UCSD-AML1 (cell line): Measurements from ENCODE around the gene IL20.

Experiments used
- DNase-seq: peaks from one replicate; lab custom pipeline; 2025; ENCODE audit not compliant: unreplicated experiment; lab: John Stamatoyannopoulos, UW

The IL20 gene

DNA sequence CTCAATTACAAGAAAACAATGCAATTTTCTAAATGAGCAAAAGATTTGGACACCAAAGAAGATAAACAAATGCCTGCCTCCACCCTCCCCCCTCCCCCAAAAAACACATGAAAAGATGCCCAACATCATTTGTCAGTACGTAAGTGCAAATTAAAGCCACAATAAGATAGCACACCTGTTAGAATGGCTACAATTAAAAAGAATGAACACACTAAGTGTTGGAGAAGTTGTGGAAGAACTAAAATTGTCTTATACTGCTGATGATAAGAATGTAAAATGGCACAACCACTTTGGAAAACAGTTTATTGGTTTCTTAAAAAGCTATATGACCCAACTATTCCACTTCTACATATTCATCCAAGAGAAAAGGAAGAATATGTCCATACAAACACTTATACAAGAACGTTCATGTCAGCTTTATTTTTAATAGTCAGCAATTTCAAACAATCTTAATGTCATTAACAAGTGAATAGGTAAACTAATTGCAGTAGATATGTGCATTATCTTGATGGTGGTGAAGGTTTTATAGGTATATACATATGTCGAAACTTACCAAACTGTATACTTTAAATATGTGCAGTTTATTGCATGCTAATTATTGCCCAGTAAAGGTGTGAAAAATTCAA, 10.4 kb downstream of the IL20 start:
- no peak for DNase-seq

- no peak for DNase-seq
These were observed 13.0 kb downstream of the IL20 start for GRCh38 chr1:206878456-206878855.

GRCh38 chr1:206880314-206880713, 14.9 kb downstream of the IL20 start:
- DNase-seq, result no peak

DNA sequence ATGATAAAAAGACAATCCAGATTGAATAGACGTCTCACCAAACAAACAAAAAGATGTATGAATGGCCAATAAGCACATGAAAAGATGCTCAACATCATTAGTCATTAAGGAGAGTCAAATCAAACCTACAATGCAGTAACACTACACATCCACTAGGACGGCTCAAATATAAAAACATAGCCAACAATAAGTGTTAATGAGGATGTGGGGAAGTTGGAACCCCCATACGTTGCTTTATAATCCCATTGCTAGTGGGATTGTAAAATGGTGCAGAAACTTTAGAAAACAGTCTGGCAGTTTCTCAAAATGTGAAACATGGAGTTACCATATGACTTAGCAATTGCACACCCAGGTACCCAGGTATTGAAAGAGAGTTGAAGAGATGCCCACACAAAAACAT, 17.1 kb downstream of the IL20 start:
- no peak for DNase-seq

- DNase-seq, result no peak
These were observed 17.7 kb downstream of the IL20 start for GRCh38 chr1:206883160-206883559.

DNA sequence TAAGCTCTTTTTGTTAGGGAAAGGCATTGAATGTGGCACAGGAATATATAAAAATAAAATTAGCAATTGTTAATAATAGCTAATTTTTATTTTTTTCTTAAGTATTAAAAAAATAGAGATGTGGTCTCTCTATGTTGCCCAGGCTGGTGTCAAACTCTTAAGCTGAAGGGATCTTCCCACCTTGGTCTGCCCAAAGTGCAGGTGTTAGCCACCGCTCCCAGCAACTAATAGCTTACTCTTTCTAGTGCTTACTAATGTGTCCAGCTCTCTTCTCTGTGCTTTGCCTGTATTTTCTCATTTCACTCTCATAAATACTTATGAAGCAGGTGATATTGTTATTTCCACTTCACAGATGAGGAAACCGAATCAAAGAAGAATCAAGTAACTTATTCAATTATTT, 18.5 kb downstream of the IL20 start:
- no peak for DNase-seq

- DNase-seq, result no peak
These were observed 20.1 kb downstream of the IL20 start for GRCh38 chr1:206885341-206886060.

DNA sequence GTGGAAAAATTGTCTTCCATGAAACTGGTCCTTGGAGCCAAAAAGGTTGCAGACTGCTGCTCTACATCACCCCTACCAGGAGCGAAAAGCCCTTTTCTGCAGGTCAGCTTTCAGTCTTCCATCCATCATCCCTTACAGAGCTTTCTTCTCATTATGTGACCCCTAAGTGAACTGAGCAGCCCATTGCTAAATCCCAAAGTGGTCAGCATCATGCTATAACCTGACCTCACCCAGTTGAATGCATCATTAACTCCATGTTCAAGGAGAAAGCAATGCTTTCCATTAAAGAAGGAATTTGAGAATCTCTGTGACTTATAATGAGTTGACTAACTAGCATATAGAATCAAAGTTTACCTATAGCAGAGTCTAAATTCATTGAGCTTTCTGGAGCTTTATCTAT, 21.4 kb downstream of the IL20 start:
- no peak for DNase-seq

DNA sequence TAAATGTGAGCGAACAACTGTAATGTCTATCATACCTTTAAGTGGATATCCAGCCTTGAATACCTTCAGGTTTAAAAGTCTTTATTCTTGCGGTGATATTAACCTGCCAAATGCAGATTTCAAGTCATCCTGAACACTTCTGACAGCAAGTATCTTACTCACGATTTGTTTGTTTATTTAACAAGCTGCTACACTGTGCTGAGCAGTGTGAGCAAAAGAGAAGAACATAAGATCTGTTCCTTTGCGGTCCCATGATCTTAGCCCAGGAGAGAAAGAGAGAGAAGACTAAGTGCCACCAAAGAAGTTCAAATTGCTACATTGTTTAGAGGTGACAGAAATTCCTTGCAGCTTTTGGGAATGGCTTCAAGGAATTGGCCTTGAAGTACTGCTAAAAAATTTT, 22.3 kb downstream of the IL20 start:
- DNase-seq, result no peak

DNA sequence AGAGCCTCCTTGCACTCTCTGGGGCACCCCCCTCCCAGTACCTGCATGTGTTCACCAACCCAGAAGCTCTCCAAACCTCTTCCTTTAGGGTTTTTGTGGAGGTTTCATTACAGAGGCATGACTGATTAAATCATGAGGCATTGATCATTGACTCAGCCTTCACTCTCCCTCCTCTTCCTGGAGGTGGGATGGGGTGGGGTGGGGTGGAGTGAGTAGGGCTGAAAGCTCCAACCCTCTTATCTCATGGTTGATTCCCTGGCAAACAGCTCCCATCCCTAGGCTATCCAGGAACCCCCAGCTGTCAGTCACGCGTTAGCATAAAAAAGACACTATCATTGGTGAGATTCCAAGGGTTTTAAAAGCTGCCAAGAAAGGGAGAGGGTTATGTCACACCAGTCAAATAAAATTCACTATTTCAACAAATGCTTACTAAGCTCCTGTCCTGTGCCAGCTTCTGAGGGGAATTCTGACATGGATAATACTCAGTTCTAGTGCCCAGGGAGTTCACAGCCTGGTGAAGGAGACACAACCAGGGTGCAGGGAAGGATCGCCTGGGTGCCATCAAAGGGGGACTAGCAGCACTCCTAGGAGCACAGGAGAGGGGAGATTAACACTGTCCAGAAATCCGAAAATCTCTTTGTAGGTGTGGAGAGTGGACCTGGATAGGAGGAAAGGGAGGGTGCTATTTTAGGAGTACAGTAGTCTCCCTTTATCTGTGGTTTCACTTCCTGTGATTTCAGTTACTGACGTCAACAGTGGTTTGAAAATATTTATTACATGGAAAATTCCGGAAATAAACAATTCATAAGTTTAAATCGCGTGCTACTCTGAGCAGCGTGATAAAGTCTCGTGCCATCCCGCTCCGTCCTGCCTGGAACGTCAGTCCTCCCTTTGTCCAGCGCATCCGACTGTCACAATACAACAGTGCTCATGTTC, 25.0 kb downstream of the IL20 start:
- DNase-seq, result no peak

DNA sequence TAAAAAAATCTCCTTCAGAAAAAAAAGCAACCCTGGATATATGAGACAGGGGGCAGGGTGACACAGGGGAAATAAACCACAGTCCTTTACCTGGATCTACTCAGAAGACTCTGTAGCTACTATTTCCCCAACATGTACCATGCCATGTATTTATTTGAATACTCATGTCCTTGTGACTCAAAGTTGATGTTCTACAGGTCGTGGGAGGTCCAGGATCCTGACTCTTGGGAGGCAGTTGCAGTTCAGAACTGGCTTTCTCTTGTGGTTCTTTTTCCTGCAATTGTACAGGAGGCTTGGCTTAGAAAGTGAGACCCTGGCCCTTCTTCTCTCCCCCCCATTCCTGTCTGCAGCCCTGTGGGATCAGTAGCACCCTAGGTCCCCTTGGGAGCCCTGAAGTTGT, 26.0 kb downstream of the IL20 start:
- no peak for DNase-seq

DNA sequence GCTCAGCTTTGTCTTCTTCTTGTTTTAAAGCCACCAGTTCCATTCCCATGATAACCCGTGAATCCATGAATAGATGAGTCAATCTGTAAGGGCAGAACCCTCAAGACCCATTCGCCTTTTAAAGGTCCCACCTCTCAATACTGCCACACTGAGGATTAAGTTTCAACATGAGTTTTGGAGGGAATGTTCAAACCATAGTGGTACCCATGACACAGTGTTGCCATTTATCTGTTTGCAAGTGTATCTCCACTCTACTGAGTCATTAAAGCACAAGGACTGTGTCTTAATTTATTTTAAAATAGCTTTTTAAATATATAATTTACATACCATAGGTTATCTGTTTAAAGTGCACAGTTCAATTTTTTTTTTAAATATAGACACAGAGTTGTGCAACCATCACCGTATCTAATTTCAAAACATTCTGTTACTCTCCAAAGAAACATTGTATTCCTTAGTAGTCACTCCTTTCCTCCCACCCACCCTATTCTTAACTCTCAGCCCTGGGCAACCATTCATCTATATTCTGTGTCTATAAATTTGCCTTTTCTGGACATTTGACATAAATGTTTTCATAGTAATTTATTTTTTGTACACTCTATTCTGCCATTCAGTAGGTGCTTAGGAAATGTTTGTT, 27.0 kb downstream of the IL20 start:
- no peak for DNase-seq

- DNase-seq, result no peak
These were observed 28.0 kb downstream of the IL20 start for GRCh38 chr1:206893380-206893779.

DNA sequence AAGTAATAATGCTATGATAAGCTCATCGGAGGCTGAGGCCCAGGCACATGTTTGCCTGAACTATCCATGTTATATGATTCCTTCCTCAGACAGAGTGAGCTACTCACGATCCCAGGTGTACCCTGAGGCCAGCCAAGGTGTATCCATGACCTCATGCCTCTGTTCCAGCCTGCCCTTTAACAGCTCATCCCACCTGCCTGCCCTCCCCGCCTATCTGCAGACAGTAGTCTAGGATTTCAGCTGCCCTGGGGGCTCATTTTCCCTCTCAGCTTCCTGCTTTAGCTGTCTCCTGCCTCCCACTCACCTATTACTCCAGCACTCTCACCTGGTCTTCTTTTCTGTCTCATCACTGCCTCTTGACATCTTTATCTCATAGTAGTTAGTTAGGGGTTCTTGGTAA, 29.9 kb downstream of the IL20 start:
- DNase-seq, result no peak

DNA sequence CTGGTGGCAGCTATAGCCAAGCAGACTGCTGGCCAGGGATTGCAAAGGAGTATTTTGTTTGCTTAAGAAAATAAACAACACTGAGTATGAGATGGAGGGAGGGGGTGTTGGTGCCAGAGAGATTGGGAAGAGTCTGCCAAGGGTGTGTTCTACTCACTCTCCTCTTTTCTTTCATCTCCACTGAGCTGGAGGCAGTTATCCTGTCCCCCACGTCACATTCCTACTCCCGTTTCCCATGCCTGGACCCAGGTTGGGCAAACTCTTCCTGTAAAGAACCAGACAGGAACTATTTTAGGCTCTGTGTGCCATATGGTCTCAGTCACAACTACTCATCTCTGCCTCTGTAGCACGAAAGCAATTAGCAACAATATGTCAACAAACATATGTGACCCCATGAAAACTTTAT, 30.4 kb downstream of the IL20 start:
- DNase-seq, result no peak

DNA sequence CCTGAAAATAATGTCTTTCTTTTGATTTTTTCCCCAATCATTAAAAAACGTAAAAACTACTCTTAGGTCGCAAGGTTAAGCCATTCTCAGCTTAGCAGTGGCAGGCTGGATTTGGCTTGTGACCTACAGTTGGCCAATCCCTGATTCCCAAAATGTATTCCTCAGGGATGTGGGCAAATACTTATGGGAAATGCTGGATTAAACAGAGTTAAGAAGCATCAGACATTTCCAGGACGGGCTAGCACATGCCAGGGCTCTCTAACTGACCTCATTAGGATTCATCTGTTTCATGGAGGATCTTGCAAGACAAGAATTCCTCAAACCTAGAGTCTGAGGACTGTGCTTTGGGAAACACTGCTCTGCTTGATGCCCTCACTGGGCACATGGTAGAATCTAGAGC, 30.8 kb downstream of the IL20 start:
- DNase-seq, result no peak

DNA sequence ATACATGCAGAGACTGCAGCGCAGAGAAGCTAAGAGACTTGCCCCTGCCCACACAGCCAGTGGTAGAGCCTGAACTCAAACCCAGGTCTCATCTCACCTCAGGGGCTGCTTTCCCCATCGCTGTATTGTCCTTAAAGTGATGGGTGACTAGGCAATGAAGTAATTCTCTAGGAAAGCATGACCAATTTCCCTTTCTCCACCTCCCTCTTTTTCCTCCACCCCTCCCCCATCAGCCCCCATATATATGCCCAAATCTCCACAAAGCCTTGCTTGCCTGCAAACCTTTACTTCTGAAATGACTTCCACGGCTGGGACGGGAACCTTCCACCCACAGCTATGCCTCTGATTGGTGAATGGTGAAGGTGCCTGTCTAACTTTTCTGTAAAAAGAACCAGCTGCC, 31.8 kb downstream of the IL20 start, which contains the start of gene IL24:
IL24 (plus strand) TSS at position 269 of the 400 bp plus-strand sequence. CDS start 390 bp downstream, outside the sequence.
- no peak for DNase-seq

DNA sequence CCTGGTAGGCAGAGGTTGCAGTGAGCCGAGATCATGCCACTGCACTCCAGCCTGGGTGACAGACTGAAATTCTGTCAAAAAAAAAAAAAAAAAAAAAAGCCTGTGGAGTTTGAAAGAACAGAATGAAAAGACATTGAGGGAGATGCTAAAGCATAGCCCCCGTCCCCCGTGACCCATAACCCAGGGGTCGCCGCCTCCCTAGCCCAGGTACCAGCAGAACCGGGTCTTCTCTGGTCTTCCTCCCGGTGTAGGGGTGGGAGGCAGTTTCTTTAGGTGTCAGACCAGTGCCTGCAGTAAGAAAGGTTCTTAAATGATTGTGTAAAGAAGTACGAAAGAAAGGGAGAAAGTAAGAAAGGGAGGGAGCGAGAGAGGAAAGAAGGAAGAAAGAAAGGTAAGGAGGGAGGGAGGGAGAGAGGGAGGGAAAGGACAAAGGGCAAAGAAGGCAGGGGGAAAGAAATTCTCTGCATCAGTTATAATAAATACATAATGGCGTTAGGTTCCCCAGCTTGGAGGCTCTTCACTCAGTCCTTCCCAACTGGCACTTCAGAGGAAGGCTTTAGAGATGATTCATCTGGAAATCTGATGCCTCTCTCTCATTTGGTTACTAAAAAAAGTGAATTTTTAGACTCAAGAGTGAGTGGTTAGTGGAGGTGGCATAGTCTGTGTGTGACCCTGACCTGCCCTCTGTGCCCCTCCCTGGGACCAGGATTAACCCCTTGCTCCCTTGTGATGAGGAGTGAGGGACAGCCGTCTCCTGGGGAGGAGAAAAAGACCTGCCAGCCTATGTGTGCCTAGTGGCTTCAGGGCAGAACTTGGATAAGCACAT, 32.9 kb downstream of the IL20 start:
- DNase-seq, result no peak

- no peak for DNase-seq
These were observed 33.5 kb downstream of the IL20 start for GRCh38 chr1:206898915-206899431.

- no peak for DNase-seq
These were observed 34.3 kb downstream of the IL20 start for GRCh38 chr1:206899717-206900116.
